Small intestine (tissue), 7 donors: ENCODE results near the gene NRL. TPM values are rescaled to one million over a fixed set of nuclear protein-coding genes. Genes with fewer than 3 reads are reported as not detected.
"Not testable (repeated sequence)": the region's sequence is repeated elsewhere in the genome, so short reads cannot be mapped to it uniquely, and the experiment has no call there.

ENCODE experiments used
- DNase-seq, 2 donors: peaks; one replicate each; pipeline versions ENCODE4 v3.0.0 to v3.0.0-alpha.2; 2013
- FAIRE-seq: peaks from 2 replicates; lab custom pipeline; 2012; peaks lifted over from hg19 to GRCh38; lab: Jason Lieb, UNC
- H3K27ac ChIP-seq, 3 donors: one replicate each; pipeline ENCODE4 v1.5.1; 2013; ENCODE audit warnings: low read length in 2 of 3, mild to moderate bottlenecking in 2 of 3, control low read depth in 1 of 3, inconsistent platforms in 1 of 3, low read depth in 1 of 3, moderate library complexity in 1 of 3
- H3K27me3 ChIP-seq, 3 donors: one replicate each; pipeline ENCODE4 v1.6.1; 2013; ENCODE audit warnings: low read length in 3 of 3, inconsistent platforms in 1 of 3; ENCODE audit not compliant: control insufficient read depth in 3 of 3, insufficient read depth in 3 of 3
- H3K36me3 ChIP-seq, 3 donors: one replicate each; pipeline ENCODE4 v1.6.1; 2013; ENCODE audit warnings: low read length in 3 of 3, inconsistent platforms in 1 of 3, low read depth in 1 of 3, mild to moderate bottlenecking in 1 of 3, moderate library complexity in 1 of 3; ENCODE audit not compliant: control insufficient read depth in 3 of 3, insufficient read depth in 2 of 3
- H3K4me1 ChIP-seq, 3 donors: one replicate each; pipeline ENCODE4 v1.6.1; 2013; ENCODE audit warnings: low read length in 2 of 3, inconsistent platforms in 1 of 3, low read depth in 1 of 3, mild to moderate bottlenecking in 1 of 3, moderate library complexity in 1 of 3; ENCODE audit not compliant: control insufficient read depth in 3 of 3, insufficient read depth in 2 of 3
- H3K4me3 ChIP-seq, 3 donors: one replicate each; pipeline ENCODE4 v1.5.1; 2013; ENCODE audit warnings: low read length in 3 of 3, control low read depth in 1 of 3, inconsistent platforms in 1 of 3, low read depth in 1 of 3, mild to moderate bottlenecking in 1 of 3, moderate library complexity in 1 of 3
- H3K9me3 ChIP-seq, 2 donors: one replicate each; pipeline ENCODE4 v1.6.1; 2013; ENCODE audit warnings: low read depth in 1 of 2, low read length in 1 of 2; ENCODE audit not compliant: control insufficient read depth in 2 of 2, insufficient read depth in 1 of 2
- WGBS, 3 donors: extraction: QIAGEN DNeasy Blood & Tissue Kit; methylation state at CpG; one replicate each; pipeline ENCODE4 v1.1.7; 2013; 5-methylcytosine and 5-hydroxymethylcytosine counted together
- polyA plus RNA-seq, 4 donors: library from polyadenylated mRNA; stranded (reverse) in 3 of 4; unstranded in 1 of 4; fragments of 200-250 nt in 3 of 4; fragments of 120-200 nt in 1 of 4; gene quantifications; one replicate each; pipeline versions ENCODE4 v1.2.1 to v1.2.3, GENCODE V29; 2013
- donor health status: healthy with polysubstance abuse.
- donor health status: control.
- donor health status: control.
- donor health status: Bipolar disorder and iron deficiency.
- donor health status: healthy.

The NRL gene
- polyA plus RNA-seq, 4 donors, result 1.5 to 4.0 (median 2.7) TPM

DNA sequence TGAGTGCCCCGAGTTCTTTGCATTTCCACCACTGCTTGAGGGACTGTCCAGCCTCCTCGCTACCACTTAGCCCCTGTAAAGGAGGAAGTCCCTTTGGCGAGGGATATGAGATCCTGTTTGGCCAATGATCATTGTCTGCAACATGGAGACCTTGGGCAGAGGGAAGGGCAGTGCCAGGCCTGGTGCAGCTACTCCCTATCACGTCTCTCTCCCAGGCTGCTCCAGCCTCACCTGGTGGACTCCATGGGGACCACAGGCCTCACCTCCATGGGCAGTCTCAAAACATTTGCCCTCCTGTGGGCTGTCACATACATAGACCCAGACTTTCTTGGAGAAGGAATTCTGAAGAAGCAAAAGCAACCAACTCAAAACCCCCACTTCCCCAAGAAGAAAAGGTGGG is 79.0 kb downstream of the NRL start:
- Histone ChIP-seq H3K27ac (peak overlapping the region; percentile 89 to 95 (median 94)), H3K4me1 (peaks cover 0 to 17% (median 0%) of the 10 kb centered on the region in 3 donors), H3K4me3 (peak overlapping the region; percentile 25 to 60 (median 48))
- H3K27me3 ChIP-seq, H3K9me3 ChIP-seq, DNase-seq, H3K36me3 ChIP-seq, FAIRE-seq: not testable (repeated sequence)
- 24 to 50% (median 48%) methylated on average over 3 of the region's 4 CpGs for WGBS, 3 donors

GRCh38 chr14:24032727-24033418 is 81.9 kb downstream of the NRL start:
- Histone ChIP-seq H3K27me3 (no peaks in the 10 kb centered on the region), H3K27ac (no peak overlapping the region), H3K4me3 (no peak overlapping the region), H3K9me3 (peaks cover 0 to 9% of the 10 kb centered on the region in 2 donors), H3K36me3 (no peaks in the 10 kb centered on the region), H3K4me1 (peaks cover 0 to 11% (median 0%) of the 10 kb centered on the region in 3 donors)
- WGBS, 3 donors, result 33 to 57% (median 45%) methylated on average over 2 of the region's 2 CpGs
- FAIRE-seq (no peak), DNase-seq (no peak)

- not testable (repeated sequence) for H3K4me1 ChIP-seq, H3K9me3 ChIP-seq, FAIRE-seq, H3K27me3 ChIP-seq, H3K27ac ChIP-seq, DNase-seq, H3K4me3 ChIP-seq, H3K36me3 ChIP-seq
- 88 to 91% (median 90%) methylated on average over 2 of the region's 2 CpGs for WGBS, 3 donors
These were observed 83.4 kb downstream of the NRL start for GRCh38 chr14:24031331-24031730.

DNA sequence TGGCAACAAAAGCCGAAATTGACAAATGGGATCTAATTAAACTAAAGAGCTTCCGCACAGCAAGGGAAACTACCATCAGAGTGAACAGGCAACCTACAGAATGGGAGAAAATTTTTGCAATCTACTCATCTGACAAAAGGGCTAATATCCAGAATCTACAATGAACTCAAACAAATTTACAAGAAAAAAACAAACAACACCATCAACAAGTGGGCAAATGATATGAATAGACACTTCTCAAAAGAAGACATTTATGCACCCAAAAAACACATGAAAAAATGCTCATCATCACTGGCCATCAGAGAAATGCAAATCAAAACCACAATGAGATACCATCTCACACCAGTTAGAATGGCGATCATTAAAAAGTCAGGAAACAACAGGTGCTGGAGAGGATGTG is 85.1 kb downstream of the NRL start:
- not testable (repeated sequence) for DNase-seq, H3K27me3 ChIP-seq, H3K4me1 ChIP-seq, H3K36me3 ChIP-seq, H3K4me3 ChIP-seq, H3K27ac ChIP-seq, FAIRE-seq, H3K9me3 ChIP-seq
- WGBS, 3 donors, result 90 to 100% (median 97%) methylated on average over 2 of the region's 3 CpGs

Other genes starting within 250 kb of the NRL start
- gene DHRS4, start 161.2 kb downstream of the NRL start, polyA plus RNA-seq, result 100 to 1,000 TPM in 3 of 4 donors, 10 to 100 TPM in 1; 61.6 to 163 (median 135) TPM
- gene DHRS4L2, start 126.0 kb downstream of the NRL start, polyA plus RNA-seq, result 100 to 1,000 TPM in 3 of 4 donors, 10 to 100 TPM in 1; 34.8 to 162 (median 107) TPM
- gene CARMIL3, start 62.9 kb downstream of the NRL start, polyA plus RNA-seq, result 1 to 10 TPM in 2 of 4 donors, under 1 TPM in 2; 0.81 to 1.4 (median 1.1) TPM
- 10 to 100 TPM in 1 of 4 donors, 1 to 10 TPM in 2, under 1 TPM in 1; 0.03 to 10.7 (median 4.2) TPM for gene CPNE6, start 43.4 kb downstream of the NRL start, polyA plus RNA-seq
- 100 to 1,000 TPM; 197 to 870 (median 304) TPM for gene PCK2, start 20.6 kb downstream of the NRL start, polyA plus RNA-seq
- 100 to 1,000 TPM in 2 of 4 donors, 10 to 100 TPM in 2; 72.1 to 122 (median 93.3) TPM for gene DCAF11, start 172 bp downstream of the NRL start, polyA plus RNA-seq
- 1 to 10 TPM; 2.4 to 5.8 (median 4.1) TPM for gene FITM1, start 15.7 kb upstream of the NRL start, polyA plus RNA-seq
- 100 to 1,000 TPM; 307 to 576 (median 467) TPM for gene PSME1, start 21.2 kb upstream of the NRL start, polyA plus RNA-seq
- 10 to 100 TPM; 27.2 to 74.7 (median 41.3) TPM for gene EMC9, start 26.6 kb upstream of the NRL start, polyA plus RNA-seq
- gene PSME2, start 31.7 kb upstream of the NRL start, polyA plus RNA-seq, result 100 to 1,000 TPM; 175 to 997 (median 644) TPM
- gene RNF31, start 32.5 kb upstream of the NRL start, polyA plus RNA-seq, result 10 to 100 TPM; 33.7 to 83.0 (median 48.9) TPM
- 10 to 100 TPM; 36.9 to 90.9 (median 63.3) TPM for gene IRF9, start 46.3 kb upstream of the NRL start, polyA plus RNA-seq
- 100 to 1,000 TPM in 1 of 4 donors, 10 to 100 TPM in 3; 23.0 to 135 (median 40.7) TPM for gene REC8, start 57.1 kb upstream of the NRL start, polyA plus RNA-seq
- 10 to 100 TPM in 2 of 4 donors, 1 to 10 TPM in 2; 3.2 to 24.4 (median 12.5) TPM for gene IPO4, start 73.9 kb upstream of the NRL start, polyA plus RNA-seq
- 10 to 100 TPM in 2 of 4 donors, 1 to 10 TPM in 2; 6.9 to 56.1 (median 23.9) TPM for gene TM9SF1, start 80.5 kb upstream of the NRL start, polyA plus RNA-seq
- gene TSSK4, start 90.7 kb upstream of the NRL start, polyA plus RNA-seq, result 1 to 10 TPM in 1 of 4 donors, under 1 TPM in 1, not detected in 2; 0.04 to 6.9 TPM
- gene CHMP4A, start 98.5 kb upstream of the NRL start, polyA plus RNA-seq, result 100 to 1,000 TPM in 1 of 4 donors, 10 to 100 TPM in 3; 70.0 to 121 (median 94.9) TPM
- 10 to 100 TPM; 18.8 to 31.1 (median 21.4) TPM for gene MDP1, start 101.1 kb upstream of the NRL start, polyA plus RNA-seq
- 100 to 1,000 TPM; 182 to 225 (median 205) TPM for gene NEDD8, start 117.4 kb upstream of the NRL start, polyA plus RNA-seq
- gene GMPR2, start 118.0 kb upstream of the NRL start, polyA plus RNA-seq, result 10 to 100 TPM; 57.4 to 94.1 (median 76.0) TPM
- gene TINF2, start 127.7 kb upstream of the NRL start, polyA plus RNA-seq, result 10 to 100 TPM; 33.0 to 42.4 (median 35.8) TPM
- gene TGM1, start 148.2 kb upstream of the NRL start, polyA plus RNA-seq, result 1 to 10 TPM; 1.5 to 3.4 (median 1.7) TPM
- gene RABGGTA, start 156.6 kb upstream of the NRL start, polyA plus RNA-seq, result 10 to 100 TPM; 25.3 to 58.6 (median 36.0) TPM
- gene DHRS1, start 184.8 kb upstream of the NRL start, polyA plus RNA-seq, result 10 to 100 TPM; 45.2 to 95.7 (median 66.5) TPM
- gene NOP9, start 184.9 kb upstream of the NRL start, polyA plus RNA-seq, result 10 to 100 TPM in 3 of 4 donors, 1 to 10 TPM in 1; 9.7 to 22.5 (median 16.0) TPM
- gene CIDEB, start 193.0 kb upstream of the NRL start, polyA plus RNA-seq, result 100 to 1,000 TPM in 2 of 4 donors, 10 to 100 TPM in 2; 31.2 to 273 (median 139) TPM
- 1 to 10 TPM in 3 of 4 donors, under 1 TPM in 1; 0.89 to 4.7 (median 2.3) TPM for gene LTB4R2, start 195.2 kb upstream of the NRL start, polyA plus RNA-seq
- 10 to 100 TPM in 2 of 4 donors, 1 to 10 TPM in 2; 5.1 to 37.0 (median 15.8) TPM for gene LTB4R, start 196.6 kb upstream of the NRL start, polyA plus RNA-seq
- gene ADCY4, start 220.1 kb upstream of the NRL start, polyA plus RNA-seq, result 10 to 100 TPM in 1 of 4 donors, 1 to 10 TPM in 3; 3.4 to 16.4 (median 6.1) TPM
- gene RIPK3, start 225.0 kb upstream of the NRL start, polyA plus RNA-seq, result 10 to 100 TPM; 16.7 to 58.6 (median 33.6) TPM